ENCODE data around the gene PLEKHN1. TPM values are rescaled to one million over a fixed set of nuclear protein-coding genes. Genes with fewer than 3 reads are reported as not detected.
A peak's percentile ranks its signal among the peaks of the same experiment; 100 is the strongest.

The PLEKHN1 gene
- total RNA-seq, 1 experiment from 2014 or later: 9.1 TPM

DNA sequence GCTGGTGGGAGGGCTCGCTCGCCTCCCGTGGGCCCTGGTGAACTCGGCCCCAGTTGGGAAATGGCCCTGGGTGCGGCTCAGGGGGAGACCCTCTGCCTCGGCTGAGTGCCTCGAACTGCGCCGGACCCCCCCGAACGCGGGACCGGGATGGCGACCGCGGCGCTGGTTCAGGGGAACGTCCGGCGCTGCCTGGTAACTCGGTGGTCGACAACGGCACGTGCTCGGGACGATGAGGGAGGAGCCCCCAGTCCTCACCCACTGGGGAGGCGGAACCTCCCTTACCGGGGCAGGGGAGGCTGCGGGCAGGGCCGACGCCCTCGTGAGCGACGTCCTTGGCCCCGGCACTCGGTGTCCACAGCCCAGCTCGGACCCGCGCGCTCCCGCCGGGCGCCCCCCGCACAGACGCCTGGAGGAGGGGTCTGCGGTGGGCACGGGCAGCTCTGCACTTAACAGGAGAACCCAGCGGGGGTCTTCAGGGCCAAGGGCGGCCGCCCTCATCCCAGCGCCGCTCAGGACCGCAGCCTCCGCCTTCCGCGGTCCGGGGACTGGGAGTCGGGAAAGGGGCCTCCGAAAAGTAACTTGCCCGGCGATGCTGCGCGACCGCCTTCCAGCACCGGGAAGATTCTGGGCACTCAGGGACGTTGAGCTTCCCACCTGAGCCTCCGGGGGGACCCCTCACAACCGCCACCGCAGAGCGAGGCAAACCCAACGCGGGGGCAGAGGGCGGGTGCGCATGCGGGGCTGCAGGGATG lies 31.9 kb downstream of the PLEKHN1 start:
- Histone ChIP-seq H3K36me3 (ENCODE audit: low read depth) (no peaks in the 10 kb centered on the region), H2AFZ (no peak overlapping the region), H4K20me1 (ENCODE audit: insufficient read depth) (peaks cover 16% of the 10 kb centered on the region), H3K27ac (no peak overlapping the region), H3K79me2 (ENCODE audit: low read depth) (peaks cover 28% of the 10 kb centered on the region), H3K4me3 (no peak overlapping the region), H3K27me3 (ENCODE audit: insufficient read depth, low read depth) (no peaks in the 10 kb centered on the region), H3K9me2 (ENCODE audit: insufficient read depth) (no peaks in the 10 kb centered on the region), H3K4me2 (no peak overlapping the region; the same call in 1 of the 2 replicates), H3F3A (ENCODE audit: insufficient read depth, low read depth) (peaks cover 28% of the 10 kb centered on the region; the same call in 1 of the 2 replicates), H3K9me3 (ENCODE audit: insufficient read depth, low read depth) (no peaks in the 10 kb centered on the region), H3K4me1 (replicated peaks; ENCODE audit: insufficient read depth) (no peaks in the 10 kb centered on the region)
- TSS peak; percentile 0 for BruUV-seq (replicated peaks)
- TF ChIP-seq EZH2 (IDR thresholded peaks at IDR 0.05; ENCODE audit: low read depth): no peak
- TF ChIP-seq, protein P1, sequence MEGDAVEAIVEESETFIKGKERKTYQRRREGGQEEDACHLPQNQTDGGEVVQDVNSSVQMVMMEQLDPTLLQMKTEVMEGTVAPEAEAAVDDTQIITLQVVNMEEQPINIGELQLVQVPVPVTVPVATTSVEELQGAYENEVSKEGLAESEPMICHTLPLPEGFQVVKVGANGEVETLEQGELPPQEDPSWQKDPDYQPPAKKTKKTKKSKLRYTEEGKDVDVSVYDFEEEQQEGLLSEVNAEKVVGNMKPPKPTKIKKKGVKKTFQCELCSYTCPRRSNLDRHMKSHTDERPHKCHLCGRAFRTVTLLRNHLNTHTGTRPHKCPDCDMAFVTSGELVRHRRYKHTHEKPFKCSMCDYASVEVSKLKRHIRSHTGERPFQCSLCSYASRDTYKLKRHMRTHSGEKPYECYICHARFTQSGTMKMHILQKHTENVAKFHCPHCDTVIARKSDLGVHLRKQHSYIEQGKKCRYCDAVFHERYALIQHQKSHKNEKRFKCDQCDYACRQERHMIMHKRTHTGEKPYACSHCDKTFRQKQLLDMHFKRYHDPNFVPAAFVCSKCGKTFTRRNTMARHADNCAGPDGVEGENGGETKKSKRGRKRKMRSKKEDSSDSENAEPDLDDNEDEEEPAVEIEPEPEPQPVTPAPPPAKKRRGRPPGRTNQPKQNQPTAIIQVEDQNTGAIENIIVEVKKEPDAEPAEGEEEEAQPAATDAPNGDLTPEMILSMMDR (conservative IDR thresholded peaks at IDR 0.05): no peak
- CTCF ChIA-PET: no interaction called here
- intact Hi-C loops (cut with micrococcal nuclease; ENCODE audit: unreplicated experiment): no loop called here
- no peak for DNase-seq
- POLR2A ChIA-PET (ENCODE audit: unreplicated experiment): no interaction called here

DNA sequence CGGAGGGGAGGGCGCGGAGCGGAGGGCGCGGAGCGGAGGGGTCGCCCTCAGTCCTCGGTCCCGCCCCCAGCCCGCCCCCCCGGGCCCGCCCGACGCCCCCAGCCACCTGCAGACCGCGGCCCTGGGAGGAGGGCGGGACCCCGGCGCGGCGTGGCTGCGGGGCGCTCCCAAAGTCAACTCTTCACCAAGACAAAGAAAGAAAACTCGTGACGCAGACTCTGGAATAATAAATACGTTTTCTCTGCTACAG lies 32.4 kb downstream of the PLEKHN1 start:
- no peaks in the 10 kb centered on the region for H3K9me2 ChIP-seq (ENCODE audit: insufficient read depth)
- no peaks in the 10 kb centered on the region for H3K36me3 ChIP-seq (ENCODE audit: low read depth)
- H3K27me3 ChIP-seq (ENCODE audit: insufficient read depth, low read depth): no peaks in the 10 kb centered on the region
- TF ChIP-seq EZH2 (IDR thresholded peaks at IDR 0.05; ENCODE audit: low read depth): no peak
- TF ChIP-seq, protein P1 (conservative IDR thresholded peaks at IDR 0.05): no peak
- intact Hi-C loops (cut with micrococcal nuclease; ENCODE audit: unreplicated experiment): no loop called here
- H3K9me3 ChIP-seq (ENCODE audit: insufficient read depth, low read depth): no peaks in the 10 kb centered on the region
- H4K20me1 ChIP-seq (ENCODE audit: insufficient read depth): peaks cover 17% of the 10 kb centered on the region
- peak overlapping the region; percentile 97; the same call in 1 of the 2 replicates for H3K4me3 ChIP-seq
- CTCF ChIA-PET: no interaction called here
- POLR2A ChIA-PET (ENCODE audit: unreplicated experiment): no interaction called here
- H2AFZ ChIP-seq: no peak overlapping the region
- H3K4me2 ChIP-seq: peak overlapping the region; percentile 89
- no TSS peak for BruUV-seq (replicated peaks)
- peaks cover 28% of the 10 kb centered on the region; the same call in 1 of the 2 replicates for H3F3A ChIP-seq (ENCODE audit: insufficient read depth, low read depth)
- H3K4me1 ChIP-seq (replicated peaks; ENCODE audit: insufficient read depth): no peaks in the 10 kb centered on the region
- no peak for DNase-seq
- peaks cover 30% of the 10 kb centered on the region for H3K79me2 ChIP-seq (ENCODE audit: low read depth)
- H3K27ac ChIP-seq: no peak overlapping the region

DNA sequence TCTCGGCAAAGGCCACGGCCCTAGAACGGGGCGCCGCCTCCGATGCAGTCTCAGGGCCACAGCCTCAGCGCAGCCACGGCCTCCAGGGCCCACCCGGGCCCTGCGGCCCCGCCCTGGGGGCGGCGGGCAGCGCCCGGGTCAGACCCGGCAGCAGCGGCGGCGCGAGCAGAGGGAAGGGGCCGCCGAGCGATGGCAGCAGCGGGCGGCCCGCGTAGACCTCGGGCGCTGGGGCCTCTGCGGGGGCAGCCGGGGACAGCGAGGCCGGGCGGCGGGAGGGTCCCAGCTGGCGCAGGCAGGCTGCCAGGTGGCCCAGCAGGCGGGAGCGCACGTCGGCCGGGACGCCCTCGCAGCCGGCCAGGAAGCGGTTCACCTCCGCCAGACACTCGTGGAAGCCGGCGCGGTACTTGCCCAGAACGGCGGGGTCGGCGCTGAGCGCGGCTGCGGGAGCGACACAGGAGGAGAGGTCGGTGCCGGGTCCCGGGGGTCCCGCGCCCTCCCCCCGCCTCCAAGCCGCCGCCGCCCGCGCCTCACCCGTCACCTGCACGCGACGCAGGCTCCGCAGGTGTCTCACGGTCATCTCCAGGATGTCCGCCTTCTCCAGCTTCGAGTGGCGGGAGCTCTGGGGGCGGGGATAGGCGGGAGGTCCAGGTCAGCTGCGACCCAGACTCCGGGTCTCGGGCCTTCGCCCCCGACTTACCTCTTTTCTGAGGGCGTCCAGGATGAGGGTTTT lies 32.9 kb downstream of the PLEKHN1 start:
- Histone ChIP-seq H3K9me2 (ENCODE audit: insufficient read depth) (no peaks in the 10 kb centered on the region), H3K9me3 (ENCODE audit: insufficient read depth, low read depth) (no peaks in the 10 kb centered on the region), H3K4me1 (replicated peaks; ENCODE audit: insufficient read depth) (no peaks in the 10 kb centered on the region), H2AFZ (no peak overlapping the region), H3K79me2 (ENCODE audit: low read depth) (peaks cover 30% of the 10 kb centered on the region), H3K27me3 (ENCODE audit: insufficient read depth, low read depth) (no peaks in the 10 kb centered on the region), H4K20me1 (ENCODE audit: insufficient read depth) (peaks cover 17% of the 10 kb centered on the region), H3F3A (ENCODE audit: insufficient read depth, low read depth) (peaks cover 28% of the 10 kb centered on the region; the same call in 1 of the 2 replicates), H3K36me3 (ENCODE audit: low read depth) (no peaks in the 10 kb centered on the region), H3K4me2 (peak overlapping the region; percentile 89), H3K27ac (peak overlapping the region; percentile 71), H3K4me3 (peak overlapping the region; percentile 97)
- DNase-seq: peak in 1 of 2 experiments; percentile 48
- BruUV-seq (replicated peaks): TSS peak; percentile 55
- TF ChIP-seq EZH2 (IDR thresholded peaks at IDR 0.05; ENCODE audit: low read depth): no peak
- TF ChIP-seq, protein P1 (conservative IDR thresholded peaks at IDR 0.05): no peak
- intact Hi-C loops (cut with micrococcal nuclease; ENCODE audit: unreplicated experiment): loop anchor here (1.0 kb wide), 1 partner anchor 16 kb away; no protein-coding TSS in a partner anchor
- POLR2A ChIA-PET (ENCODE audit: unreplicated experiment): interaction anchor here (0.5 kb wide), 1 partner anchor 21 kb away, joined by 4 read pairs; no protein-coding TSS in a partner anchor
- CTCF ChIA-PET: no interaction called here
